Amygdala (tissue), 56 donors: ENCODE results near the gene DLX5.
"Not testable (repeated sequence)": the region's sequence is repeated elsewhere in the genome, so short reads cannot be mapped to it uniquely, and the experiment has no call there.

ENCODE experiments used
- DNase-seq, 56 donors: peaks; one replicate each; lab custom pipeline; 2025; lab: John Stamatoyannopoulos, UW

Gene DLX5

DNA sequence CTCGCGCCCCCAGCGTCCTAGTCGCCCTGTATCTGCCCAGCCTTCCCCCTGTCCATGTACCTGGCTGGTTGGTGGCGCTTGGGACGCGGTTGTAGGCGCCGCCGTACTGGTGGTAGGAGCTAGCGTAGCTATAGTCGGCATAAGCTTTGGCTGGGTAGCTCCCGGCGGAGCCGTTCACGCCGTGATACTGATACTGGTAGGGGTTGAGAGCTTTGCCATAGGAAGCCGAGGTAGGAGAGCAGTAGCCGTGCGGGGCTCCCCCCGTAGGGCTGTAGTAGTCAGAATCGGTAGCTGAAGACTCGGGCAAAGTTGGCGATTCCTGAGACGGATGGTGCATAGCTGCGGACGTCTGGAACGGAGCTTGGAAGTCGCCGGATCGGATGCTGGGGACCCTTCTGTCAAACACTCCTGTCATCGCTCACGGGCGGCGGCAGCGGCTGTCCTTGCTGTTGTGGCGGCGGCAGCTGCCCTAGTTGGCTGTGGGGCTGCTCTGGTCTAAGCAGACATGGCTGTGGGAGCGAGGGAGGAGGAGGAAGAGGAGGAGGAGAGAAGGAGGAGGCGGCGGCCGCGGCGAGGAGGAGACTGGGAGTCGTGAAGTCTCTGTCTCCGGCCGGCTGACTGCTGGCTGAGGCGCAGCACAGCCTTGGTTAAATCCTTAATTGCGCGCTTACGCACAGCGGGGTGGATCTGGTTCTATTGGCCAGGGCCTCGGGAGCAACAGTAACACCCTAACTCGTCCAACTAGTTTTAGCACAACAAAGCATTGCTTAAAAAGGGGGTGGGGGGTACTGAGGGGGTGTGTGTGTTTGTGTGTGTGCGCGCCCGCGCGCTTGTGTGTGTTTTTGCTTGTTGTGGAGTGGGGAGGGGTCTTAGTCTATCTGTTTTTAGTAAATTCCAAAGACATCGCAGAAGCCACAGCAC, at the start of gene DLX5:
TSS of gene DLX5 (minus strand) at position 623 of the 921 bp plus-strand sequence. CDS start at position 415, 208 bp downstream.
- peak in 10 of 56 donors; percentile 3 to 37 (median 28) for DNase-seq

DNA sequence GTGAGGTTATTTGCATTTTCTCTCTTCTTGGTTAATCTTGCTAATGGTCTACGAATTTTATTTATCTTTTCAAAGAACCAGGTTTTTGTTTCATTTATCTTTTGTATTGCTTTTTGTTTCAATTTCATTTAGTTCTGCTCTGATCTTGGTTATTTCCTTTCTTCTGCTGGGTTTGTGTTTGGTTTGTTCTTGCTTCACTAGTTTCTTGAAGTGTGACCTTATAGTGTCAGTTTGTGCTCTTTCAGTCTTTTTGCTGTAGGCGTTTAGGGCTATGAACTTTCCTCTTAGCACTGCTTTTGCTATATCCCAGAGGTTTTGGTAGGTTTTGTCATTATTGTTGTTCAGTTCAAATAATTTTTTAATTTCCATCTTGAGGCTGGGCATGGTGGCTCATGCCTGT, 47.4 kb upstream of the DLX5 start:
- DNase-seq, result not testable (repeated sequence)

DNA sequence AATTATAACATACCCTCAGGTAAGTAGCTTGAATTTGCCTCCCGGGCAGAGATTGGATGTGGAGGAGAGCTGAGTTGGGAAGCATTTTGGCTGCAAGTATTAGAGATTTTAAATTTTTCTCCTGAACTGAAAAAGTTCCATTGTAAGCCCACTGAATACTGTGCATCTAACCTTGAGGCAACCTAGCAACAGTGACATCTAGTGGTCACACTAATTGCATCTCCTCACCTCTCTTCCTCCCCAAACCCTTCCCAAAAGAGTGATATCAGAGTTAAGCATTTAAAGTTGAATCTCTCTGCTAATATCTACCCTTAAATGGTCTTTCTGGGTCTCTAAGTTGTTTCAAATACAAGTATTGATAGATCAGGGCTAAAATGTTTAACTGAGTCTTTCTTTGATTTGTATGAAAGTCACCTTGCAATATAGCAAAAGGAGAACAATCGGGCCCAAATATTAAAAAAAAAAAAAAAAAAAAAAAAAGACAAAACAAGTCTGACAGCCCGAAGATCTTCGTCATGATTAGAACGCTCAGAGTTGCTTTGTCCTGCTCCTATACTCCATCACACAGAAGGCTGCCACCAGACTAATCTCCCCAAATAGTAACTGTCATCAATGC, 40.4 kb upstream of the DLX5 start:
- peak in 4 of 56 donors; percentile 0 to 33 (median 6) for DNase-seq

DNA sequence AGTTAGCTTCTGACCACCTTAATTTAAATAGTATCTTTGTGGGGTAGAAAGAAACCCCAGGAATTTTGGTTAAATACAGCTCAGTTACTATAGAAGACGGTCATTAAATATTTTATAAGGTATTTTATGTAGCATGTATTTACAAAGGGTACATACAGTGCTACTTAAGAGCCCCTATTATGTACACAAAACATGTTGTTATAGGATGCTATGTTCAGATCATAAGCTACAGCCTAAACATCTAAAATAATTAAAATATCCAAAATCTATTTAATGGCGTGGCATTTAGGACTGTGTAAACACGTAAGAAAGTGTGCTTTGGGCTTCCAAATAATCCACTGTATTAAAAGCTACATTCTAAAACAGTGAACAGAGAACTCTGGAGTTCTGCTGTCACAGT, 39.4 kb upstream of the DLX5 start:
- DNase-seq, result no peak

DNA sequence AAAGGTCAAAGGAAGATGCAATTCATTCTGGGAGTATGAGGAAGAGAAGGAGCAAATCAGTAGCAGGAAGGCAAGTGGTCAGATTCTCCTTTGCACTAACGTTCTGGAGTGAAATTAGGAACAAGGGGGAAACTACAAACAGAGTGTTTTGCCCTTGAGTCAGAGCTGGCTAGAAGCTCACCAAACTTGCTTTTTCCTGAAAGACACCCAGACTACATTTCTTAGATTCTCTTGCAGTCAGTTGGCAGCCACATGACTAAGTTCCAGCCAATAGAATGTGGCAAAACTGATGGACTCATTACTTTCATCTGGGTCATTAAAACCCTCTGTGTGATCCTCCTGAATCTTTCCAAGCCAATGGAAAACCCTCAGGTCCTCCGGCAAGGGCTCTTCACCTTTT, 18.6 kb upstream of the DLX5 start:
- no peak for DNase-seq

DNA sequence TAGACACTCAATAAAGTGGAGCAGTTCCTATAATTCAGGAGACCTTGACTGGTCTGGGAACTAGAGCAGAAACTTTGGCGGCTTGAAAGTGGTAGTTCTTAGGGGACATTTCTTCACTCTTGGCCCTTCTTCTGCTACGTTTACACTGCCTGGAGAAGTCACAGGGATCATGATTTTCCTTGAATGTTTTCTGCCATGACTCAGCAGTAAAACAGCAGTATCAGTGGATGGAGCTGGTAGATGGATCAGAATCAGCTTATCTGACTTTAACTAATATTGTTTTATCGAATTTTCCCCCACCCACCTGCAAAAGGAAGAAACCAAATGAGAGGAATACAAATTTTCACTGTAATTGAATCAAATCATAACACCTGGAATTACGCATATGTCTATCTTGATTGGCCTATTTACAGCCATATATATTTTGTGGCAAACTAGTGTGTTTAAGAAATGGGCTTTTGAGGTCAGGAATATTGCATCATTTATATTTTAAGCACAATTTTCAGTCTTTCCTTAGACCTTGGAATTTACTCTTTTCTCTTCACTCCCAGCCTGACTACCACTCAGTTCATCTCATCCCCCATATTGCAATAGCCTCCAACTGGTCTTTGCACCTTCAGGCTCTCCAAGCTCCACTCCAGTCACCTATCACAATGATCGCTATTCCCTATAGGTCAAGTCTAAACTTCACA, 14.9 kb upstream of the DLX5 start:
- DNase-seq, result no peak

DNA sequence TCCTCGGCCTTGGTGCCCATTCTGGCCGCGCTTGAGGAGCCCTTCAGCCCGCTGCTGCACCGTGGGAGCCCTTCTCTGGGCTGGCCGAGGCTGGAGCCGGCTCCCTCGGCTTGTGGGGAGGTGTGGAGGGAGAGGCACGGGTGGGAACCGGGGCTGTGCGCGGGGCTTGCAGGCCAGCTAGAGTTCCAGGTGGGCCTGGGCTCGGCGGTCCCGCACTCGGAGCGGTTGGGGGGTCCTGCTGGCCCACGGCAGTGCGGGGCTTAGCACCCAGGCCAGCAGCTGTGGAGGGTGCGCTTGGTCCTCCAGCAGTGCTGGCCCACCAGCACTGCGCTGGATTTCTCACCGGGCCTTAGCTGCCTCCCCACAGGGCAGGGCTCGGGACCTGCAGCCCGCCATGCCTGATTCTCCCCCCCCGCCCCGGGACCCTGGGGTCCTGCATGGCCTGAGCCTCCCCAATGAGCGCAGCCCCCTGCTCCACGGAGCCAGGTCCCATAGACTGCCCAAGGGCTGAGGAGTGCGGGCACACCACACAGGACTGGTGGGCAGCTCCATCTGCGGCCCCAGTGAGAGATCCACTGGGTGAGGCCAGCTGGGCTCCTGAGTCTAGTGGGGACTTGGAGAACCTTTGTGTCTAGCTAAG, 9.7 kb upstream of the DLX5 start:
- not testable (repeated sequence) for DNase-seq

DNA sequence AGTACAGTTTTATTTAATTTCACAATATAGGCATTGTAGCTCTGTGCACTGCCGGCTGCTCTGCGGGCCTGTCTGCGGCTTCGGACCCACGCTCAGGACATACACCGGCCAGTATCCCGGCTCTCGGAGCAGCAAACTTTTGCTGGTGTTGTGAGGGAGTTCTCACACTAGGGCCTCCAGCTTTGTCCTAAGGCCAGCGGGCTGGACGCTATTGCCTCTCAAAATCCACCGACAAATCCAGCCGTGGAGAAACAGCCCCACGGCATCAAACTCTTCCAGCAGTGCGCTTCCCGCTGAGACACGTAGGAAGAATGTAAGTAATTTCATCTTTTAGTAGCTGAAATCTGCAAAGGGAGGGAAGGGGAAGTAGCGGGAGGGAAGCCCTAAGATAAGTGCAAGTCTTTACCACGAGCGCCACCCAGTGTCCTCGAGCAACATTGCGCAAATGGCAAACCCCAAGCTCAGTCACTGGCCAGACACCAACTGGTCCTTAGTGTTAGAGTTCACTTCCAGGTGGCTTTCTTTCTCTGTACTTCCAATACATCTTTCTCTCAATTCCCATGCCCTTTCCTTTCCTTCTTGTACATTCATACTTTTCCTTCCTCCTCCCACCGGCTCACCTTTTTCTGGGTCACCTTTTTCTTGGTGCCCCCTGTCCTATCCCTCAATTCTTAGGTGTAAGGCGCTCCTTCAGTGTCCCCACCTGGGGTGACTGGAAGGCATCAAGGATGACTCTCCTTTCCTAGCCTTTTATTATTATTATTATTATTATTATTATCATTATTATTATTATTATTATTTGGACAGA, 3.0 kb upstream of the DLX5 start:
- peak in 50 of 56 donors; percentile 4 to 86 (median 58) for DNase-seq

DNA sequence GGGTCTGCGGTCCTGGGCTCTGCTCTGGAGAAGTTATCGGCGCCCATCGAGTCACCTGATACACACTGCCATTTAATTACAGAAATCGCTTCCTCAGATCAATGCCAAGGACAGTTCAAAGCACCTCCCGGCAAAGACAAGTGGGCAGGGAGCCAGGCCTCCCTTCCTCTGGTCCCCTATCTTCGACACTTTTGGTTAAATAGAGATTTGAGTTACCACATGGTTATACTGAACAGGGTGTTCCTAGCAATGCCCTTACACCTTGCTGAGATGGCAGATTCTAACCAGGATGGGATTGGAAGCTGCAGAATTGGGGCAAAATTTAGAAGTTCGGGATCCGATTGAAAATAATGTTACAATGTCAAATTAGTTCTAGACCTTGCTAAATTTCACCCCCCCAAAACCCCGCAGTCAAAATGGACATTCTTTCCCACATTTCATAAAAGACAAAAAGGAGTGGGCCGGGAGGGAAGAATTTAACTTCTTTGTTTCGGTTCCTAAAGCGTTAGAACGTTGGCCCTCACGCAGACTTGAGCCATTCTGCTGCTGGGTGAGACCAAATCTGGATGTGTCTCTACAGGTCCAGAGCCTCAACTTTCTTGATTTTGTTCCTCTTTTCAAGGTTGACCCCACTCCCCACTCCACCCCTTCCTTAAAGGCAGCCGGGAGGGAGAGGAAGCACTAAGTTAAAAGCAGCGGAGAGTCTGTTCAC, 2.2 kb upstream of the DLX5 start:
- DNase-seq, result peak in 1 of 56 donors; percentile 41

DNA sequence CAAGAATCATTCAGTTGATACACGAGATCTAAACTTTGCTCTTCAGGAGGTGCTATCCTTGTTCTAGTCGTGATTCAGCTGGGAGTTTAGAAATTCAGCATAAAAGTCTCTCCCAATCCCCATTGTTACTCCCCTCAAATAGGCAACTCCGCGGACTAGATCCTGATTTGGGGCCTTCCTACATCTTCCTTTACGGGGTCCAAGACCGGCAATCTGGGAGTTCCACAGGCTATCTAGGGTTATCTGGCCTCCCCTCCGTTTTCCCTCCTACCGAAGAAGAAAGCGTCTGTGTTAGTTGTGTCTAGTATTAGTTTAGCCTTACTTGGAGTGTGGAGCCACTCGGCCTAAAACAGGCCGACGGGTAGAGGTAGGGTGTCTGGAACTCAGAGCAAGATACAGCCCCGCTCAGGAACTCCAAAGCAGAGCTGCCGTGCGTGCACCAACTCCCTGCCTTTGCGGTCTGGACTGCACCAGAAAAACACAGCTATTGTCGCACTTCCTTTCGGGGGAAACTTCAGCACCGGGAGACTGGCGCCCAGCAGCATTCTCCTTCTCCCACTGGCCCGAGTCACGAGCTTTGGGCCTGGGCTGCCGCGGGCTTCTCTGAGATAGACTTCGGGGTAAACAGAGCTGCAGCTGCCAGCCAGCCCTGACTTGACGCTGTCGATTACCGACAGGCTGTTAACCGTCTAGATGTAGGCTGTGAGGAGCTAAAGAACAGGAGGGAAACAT, 1.5 kb upstream of the DLX5 start:
- DNase-seq, result peak in 6 of 56 donors; percentile 2 to 40 (median 19)

DNA sequence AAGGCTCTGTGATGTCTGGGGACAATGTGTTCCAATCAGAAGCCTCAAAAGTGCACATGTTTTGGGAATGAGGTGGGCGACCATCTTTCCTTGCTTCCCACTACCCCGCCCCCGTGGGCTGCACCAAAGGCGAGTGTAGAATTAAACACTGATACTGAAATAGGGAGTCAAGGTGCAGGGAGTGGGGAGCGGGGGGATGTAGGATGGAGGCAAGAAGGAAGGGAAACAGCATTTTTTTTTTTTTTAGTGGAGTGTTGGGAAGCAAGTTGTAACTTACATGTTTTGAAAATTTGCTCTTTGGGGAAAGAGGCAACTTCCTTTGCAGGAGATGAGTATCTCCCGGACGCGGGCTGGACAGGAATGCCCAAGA, 484 bp upstream of the DLX5 start:
- DNase-seq, result no peak

DNA sequence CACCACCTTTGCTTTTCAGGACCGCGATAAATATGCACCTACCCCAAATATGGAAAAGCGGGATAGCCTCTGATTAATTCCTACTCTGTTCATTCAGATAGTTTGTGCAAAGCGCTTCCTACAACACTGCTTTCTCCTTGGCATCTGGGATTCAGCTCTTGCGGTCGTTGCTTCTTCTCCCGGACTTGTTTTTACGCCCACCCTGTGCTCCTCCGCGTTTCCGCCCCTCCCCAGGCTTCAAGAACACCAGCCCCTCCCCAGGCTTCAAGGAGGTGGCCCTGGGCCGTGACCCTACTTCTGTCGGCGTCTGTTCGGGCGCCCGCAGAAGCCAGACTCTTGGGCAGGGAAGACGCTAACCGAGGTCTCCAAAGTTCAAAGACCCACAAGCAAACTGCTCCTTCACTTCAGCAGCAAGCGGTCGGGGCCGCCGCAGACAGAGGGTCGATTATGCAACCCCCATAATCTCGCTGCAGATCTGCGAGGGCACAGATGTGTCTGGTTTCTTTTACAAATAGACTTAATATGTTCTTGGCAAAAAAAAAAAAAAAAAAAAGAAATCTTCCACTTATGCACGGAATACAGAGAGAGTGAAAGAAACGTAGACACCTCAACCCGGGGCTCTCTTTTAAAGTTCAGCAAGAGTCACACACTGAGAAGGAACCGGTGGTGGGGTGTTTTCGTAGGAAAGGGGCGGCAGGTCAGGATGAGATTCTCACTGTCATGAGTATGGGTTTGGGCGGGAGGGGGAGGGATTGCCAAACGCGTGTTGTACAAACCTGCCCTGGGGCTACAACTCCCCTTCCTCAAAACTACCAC, 1.9 kb downstream of the DLX5 start:
- no peak for DNase-seq

DNA sequence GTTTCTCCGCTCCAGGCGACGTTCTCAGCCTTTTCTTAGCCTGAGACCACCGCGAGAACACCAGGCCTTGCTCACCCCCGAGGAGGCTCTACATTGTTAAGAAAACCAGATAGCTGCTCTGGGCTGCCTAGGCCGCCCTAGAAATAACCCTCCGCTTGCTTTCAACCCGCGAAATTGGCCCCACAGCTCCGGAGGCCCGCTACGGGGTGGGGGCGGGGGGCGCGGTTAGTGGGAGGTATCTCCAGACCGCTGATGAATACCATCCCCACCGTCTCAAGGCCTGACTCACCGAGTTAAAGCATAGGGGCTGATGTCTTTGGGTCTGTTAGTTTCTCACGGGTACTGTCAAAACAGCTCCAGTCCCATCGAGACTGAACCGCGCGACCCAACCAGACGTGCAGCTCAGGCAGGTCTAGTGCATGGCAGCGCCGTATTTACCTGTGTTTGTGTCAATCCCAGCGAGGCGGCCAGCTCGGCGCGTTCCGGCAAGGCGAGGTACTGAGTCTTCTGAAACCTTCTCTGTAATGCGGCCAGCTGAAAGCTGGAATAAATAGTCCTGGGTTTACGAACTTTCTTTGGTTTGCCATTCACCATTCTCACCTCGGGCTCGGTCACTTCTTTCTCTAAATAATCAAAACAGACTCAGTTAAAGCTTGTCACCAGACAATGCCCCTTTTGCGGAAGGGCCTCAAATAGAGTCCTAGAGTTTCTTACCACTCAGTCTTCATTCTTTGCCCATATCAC, 2.7 kb downstream of the DLX5 start:
- DNase-seq, result no peak

DNA sequence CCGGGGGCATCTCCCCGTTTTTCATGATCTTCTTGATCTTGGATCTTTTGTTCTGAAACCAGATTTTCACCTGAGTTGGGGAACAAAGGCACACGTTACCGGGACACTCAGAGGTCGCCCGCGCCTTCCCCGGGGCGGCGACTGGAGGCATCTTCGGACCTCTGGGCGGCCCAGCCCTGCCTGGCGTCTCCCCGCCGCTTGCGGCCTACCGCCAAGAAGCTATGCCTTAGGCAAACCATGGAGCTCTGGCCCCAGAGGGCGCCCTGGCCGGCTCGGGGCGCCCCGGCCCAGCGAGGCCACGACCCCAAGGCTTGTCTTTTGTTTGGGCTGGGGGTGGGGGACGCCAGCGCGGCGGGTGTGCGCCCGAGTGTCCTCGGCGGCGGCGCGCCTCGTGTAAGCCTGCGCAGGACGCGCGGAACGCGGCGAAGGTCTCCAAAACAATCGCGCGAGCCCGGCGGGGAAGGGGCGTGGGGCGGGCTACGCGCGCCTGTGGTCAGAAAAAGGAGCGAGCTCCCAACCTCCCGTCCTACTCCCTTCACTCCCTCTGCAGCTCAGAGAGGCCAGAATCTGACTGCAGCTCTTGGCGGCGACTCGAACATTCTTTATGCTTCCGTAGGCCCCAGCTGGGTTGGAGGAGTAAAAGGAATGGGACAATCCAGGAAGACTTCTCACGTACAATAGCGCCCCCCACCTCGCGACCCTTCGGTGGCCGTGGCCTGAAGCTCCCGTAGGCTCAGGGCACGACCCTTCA, 3.5 kb downstream of the DLX5 start:
- no peak for DNase-seq

DNA sequence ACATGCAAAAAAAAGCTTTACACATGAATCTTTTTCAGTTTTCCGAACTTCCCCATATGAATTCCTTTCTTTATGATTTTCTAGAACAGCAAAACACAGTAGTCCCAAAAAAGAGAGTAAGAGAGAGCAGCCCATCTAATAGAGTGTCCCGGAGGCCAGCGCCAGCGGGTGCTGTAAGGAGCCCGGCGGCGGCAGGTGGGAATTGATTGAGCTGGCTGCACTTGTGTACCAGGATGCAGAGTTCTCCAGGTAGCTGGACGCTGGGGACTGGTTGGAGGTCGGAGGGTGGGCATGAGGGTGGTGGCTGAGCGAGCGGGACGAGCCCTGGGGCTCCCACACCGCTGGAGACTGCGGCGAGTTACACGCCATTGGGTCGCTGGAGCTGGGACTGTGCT, 4.0 kb downstream of the DLX5 start:
- no peak for DNase-seq

DNA sequence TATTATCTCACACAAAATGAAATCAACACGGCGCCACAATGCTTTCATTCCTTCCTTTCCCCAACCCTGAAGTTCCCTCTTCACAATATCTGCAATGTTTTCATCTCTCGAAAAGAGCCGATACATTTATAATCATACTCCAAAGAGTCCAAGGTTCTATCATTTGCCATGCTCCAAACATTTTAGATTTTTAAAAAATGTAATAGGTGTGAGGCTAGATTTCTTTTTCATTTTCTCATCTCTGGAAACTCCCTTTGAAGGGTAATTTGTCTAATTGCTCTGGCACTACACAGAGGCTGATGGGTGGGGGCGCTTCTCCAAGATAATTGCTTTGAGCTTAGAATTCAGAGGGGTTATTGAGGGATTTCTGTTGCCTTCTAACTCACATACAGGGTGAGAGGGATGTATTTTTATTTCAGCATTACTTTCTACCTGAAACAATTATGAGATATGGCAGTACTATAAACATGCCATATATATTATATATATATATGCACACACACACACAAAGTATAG, 4.9 kb downstream of the DLX5 start:
- no peak for DNase-seq
